Peyer's patch (tissue), 4 donors: ENCODE results near the gene SEMA3G.

ENCODE experiments used
- CTCF ChIP-seq, 6 experiments: fragments of 450-650 bp in 4 of 6; fragments of 200-600 bp in 2 of 6; sonication (generic) in 1 of 6; IDR thresholded peaks; one replicate each; pipeline ENCODE4 v1.5.1; 2017 to 2019; ENCODE audit warnings: antibody characterized with exemption in 6 of 6, mild to moderate bottlenecking in 3 of 6, moderate library complexity in 1 of 6
- POLR2A ChIP-seq, 2 donors: fragments of 450-650 bp; IDR thresholded peaks; one replicate each; pipeline ENCODE4 v1.5.1; 2017; ENCODE audit warnings: antibody characterized with exemption in 2 of 2, mild to moderate bottlenecking in 2 of 2, moderate library complexity in 2 of 2

DNA sequence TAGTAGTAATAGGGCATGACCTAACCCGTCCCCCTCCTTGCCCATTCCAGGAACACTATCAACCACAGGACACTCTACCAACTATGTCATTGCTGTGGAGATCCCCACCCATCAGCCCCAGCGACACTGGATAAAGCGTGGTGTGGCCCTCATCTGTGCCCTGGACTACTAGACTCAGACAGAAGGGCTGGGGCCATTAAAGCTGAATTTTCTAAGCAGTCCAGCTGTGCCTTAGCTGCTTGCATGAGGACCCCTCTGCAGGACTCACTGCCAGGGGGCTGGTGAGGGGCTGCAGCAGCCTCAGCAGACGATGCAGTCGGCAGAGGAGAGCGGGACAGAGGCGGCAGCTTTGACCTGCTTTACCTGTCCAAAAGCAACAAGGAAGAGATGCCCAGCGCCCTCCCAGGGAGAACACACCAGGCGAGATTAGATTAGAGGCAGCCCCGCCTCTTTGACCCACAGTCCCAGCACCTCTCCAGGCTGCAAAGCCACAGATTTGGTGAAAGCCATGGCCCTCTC is 44.6 kb downstream of the SEMA3G start:
- TF ChIP-seq POLR2A (IDR thresholded peaks at IDR 0.05) (no peak), CTCF (IDR thresholded peaks at IDR 0.05) (no peak)
